Posterior vena cava (tissue), 2 donors: ENCODE results near the gene TAF1B. TPM values are rescaled to one million over a fixed set of nuclear protein-coding genes. Genes with fewer than 3 reads are reported as not detected.
"Not testable (repeated sequence)": the region's sequence is repeated elsewhere in the genome, so short reads cannot be mapped to it uniquely, and the experiment has no call there.

ENCODE experiments used
- DNase-seq: peaks from one replicate; pipeline ENCODE4 v3.0.0-alpha.2; 2020; ENCODE audit warnings: low spot score
- intact Hi-C, 2 donors: fragments of 100-400 bp; cut with DNase I; formaldehyde crosslinking; loops; one replicate each; pipeline versions ENCODE4 v1.14.1 to v1.14.2; 2022 to 2023
- total RNA-seq, 2 donors: library from RNA; stranded (reverse); fragmentation: NEBNext Ultra II Directional; extraction: Animal tissue kit (Norgen Biotek cat#: 25700); gene quantifications; one replicate each; pipeline ENCODE4 v1.2.1, GENCODE V29; 2021
- donor health status: DM: yes; HTN: yes; CAD: no.
- donor health status: DM: yes; HTN: yes; CAD: no.

TAF1B gene
- total RNA-seq, 2 donors from 2014 or later, result 20.8 to 21.6 TPM

DNA sequence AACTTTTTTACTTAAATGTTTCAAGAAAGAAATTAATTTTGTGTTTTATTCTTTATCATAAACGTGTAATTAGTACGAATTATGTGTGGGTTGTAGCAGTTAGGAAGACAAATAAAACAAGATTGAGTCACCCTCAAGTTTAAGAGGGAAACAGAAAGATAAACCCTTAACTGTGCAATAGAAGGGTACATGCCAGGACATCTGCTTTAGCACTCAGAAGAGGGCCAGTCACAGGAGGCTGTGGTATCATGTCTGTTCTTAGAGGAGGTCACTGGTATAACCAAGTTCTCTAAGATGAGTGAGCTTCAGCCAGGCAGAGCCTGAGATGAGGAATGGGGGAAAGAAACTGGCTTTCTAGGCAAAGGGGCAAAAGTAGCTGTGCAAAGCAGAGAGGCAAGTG, 65.8 kb downstream of the TAF1B start:
- intact Hi-C loops, result loop anchor here in 1 of 2 donors (2.0 kb wide), 1 partner anchor 24 kb away; no protein-coding TSS in a partner anchor
- no peak for DNase-seq

DNA sequence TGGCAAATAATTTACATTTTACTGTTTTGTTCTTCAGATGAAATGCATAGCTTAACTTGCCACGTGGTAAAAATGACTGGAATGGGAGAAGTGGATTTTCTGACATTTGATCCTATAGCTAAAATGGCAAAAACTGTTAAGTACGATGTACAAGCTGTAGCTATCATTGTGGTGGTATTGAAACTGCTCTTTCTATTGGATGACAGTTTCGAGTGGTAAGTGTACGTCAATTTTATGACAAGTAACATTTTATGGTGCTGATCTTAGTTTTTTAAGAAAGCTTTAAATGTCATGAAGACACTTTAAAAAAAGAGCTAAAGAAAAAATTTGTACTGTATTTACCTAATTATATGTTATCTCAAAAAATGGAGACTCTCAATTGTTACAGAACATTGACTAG, 67.4 kb downstream of the TAF1B start:
- intact Hi-C loops, result no loop called here
- no peak for DNase-seq

DNA sequence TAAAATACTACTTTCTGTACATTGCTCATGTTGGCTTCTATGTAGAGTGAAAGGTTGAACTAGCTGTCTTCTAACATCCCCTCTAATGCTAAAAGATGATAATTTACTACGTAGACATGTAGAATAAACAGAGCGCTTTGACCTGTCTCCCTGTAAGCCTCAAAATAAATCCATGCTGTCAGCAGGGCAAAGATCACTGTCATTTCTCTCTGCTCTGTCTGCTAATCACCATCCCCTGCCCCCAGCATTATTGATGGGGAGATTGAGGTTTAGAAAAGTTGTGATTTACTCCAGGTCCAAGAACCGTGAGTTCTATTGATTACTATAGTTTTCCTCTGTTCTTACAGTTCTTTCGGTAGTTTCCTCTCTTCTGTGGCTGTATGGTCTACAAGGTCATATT, 69.2 kb downstream of the TAF1B start:
- no peak for DNase-seq
- intact Hi-C loops, result no loop called here

DNA sequence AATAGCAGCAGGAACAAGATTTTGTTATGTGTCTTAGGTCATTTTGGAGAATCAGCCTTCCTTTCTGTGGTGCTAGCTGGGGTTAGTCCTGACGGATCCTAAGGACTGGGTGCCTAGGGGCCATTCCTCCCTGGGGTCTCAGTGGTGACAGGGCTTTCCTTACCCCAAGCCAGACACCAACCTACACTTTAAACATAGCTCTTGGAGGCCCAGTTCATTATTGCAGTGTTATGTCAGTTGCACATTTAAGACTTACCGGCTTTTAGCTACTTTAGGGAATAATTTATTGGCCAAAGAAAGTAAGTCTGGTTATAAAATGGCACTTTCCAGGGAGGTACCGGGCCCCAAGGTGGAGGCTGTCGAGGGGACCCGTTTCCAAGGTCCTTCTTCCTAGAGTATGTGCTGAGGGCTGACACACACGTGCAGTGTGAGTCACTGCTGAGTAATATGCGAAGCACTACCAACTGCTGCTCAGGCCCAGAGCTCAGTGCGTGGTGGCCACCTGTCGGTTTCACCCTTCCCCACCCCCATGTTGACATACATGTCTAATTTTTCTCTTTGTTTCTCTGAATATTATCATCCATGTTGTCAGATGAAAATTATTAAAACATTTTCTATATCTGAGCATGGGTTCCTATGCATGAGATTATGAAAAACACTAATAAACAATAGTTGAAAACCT, 71.3 kb downstream of the TAF1B start:
- intact Hi-C loops, result no loop called here
- peak; percentile 55 for DNase-seq

DNA sequence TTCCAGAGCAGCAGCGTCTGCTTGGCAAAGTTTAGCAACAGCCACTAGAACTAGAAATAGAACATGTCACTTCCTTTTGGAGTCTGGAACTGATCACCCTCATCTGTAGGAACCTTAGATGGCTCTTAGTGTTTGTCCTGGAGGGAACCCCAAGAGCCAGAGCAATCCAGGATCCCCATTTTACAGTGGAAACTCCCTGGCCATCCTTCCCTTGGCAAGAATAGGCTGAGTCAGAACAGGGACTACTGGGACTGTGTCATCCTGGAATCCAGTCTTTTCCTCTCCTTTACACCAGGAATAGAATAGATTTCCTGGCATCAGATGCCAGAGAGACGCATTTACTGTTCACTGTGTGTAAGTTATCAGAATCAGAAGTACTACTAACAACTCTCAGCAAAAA, 75.0 kb downstream of the TAF1B start:
- intact Hi-C loops, result no loop called here

DNA sequence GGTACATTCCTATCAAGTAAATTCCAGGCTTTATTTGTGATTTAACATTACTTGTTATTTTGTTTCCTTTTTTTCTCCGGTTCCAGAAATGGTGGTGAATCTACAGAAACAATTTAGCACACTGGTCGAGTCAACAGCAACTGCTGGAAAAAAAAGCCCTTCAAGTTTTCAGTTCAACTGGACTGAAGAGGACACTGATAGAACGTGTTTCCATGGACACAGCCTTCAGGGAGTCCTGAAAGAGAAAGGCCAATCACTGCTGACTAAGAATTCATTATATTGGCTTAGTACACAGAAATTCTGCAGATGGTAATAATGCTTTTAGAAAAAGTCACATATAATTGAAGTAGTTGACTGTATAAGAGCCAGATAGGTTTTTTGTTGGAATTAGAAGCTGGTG, 76.2 kb downstream of the TAF1B start:
- intact Hi-C loops, result no loop called here
- no peak for DNase-seq

More for the DNA sequence above, 75.0 kb downstream of the TAF1B start:
- DNase-seq, result no peak

DNA sequence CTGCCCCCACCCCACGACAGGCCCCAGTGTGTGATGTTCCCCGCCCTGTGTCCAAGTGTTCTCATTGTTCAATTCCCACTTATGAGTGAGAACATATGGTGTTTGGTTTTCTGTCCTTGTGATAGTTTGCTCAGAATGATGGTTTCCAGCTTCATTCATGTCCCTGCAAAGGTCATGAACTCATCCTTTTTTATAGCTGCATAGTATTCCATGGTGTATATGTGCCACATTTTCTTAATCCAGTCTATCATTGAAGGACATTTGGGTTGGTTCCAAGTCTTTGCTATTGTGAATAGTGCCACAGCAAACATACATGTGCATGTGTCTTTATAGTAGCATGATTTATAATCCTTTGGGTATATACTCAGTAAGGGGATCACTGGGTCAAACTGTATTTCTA, 83.7 kb downstream of the TAF1B start:
- intact Hi-C loops, result not testable (repeated sequence)

DNA sequence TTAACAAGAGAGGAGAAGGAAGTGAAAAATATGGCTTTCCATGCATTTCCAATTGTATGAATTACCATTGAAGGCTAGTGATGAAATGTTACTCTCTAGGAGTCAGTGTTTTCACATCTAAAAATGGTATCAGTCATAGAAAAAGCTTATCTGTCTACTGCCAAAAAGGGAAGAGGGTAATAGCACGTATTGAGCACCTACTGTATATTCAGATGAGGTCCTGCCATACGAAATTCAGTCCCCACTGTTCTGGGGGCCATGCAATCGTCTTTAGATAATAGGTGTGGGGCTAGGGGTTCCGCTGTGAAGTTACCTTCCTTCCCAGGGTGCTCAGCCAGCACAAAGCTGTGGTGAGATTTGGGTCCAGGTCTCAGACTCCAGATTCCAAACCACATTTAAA, 94.0 kb downstream of the TAF1B start:
- DNase-seq, result no peak
- intact Hi-C loops, result no loop called here

More for the DNA sequence above, 83.7 kb downstream of the TAF1B start:
- not testable (repeated sequence) for DNase-seq

DNA sequence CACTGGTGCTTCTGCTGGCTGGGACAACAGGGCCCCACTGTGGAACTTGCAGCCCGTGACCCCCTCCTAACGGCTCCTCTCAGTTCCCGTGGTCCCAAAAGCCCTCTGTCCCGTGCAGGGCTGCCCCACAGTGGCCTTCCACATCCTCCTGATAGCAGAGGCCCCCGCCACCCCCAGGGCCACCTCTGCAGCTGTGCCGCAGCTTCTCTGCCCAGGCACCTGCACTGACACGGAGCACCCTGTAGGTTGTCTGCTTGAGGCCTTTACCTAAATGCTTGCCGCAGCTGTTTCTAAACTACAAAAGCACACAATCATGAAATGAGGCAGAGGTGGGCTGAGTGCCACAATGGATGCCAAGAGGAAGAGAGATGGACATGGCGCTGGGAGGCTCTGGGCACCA, 94.7 kb downstream of the TAF1B start:
- intact Hi-C loops, result no loop called here
- peak; percentile 73 for DNase-seq

DNA sequence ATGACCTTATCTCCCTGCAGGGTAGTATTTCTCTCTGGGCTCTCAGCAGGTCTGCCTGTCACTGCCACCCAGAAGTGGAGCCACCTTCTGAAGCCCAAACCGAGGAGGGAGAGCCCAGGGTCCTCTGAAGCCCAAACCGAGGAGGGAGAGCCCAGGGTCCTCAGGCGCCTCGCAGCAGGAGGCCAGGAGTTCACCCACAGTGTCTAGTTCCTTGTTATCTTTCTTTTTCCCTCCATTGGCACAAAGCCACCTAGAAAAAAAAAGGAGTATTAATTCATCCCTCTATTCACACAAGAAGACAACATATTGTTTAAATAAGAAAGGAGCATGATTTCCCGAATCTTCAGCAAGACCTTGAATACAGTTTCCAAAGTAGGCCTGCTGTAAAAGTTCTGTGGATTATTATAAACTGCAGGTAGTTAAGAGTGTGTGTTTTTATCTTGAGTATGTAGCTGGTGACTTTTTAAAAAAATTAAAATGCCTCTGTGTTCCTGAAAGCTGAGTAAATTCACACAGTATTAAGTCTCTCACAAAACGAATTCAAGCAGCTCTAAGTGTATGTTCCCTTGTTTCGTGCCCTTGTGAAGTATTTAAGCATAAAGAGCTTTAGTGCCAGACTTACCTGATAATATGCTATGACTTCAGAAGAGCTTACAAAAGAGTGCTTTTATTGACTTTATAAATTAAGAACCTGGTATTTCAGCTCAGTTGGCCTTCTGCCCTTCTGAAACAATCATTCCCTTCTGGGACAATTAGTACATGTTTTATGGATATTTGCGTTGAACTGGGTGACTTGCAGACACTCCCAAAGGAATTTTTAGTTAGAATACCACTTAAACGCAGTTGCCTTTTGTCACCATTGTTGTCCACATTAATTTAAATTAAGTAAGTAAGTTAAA, 96.6 kb downstream of the TAF1B start:
- DNase-seq, result no peak

DNA sequence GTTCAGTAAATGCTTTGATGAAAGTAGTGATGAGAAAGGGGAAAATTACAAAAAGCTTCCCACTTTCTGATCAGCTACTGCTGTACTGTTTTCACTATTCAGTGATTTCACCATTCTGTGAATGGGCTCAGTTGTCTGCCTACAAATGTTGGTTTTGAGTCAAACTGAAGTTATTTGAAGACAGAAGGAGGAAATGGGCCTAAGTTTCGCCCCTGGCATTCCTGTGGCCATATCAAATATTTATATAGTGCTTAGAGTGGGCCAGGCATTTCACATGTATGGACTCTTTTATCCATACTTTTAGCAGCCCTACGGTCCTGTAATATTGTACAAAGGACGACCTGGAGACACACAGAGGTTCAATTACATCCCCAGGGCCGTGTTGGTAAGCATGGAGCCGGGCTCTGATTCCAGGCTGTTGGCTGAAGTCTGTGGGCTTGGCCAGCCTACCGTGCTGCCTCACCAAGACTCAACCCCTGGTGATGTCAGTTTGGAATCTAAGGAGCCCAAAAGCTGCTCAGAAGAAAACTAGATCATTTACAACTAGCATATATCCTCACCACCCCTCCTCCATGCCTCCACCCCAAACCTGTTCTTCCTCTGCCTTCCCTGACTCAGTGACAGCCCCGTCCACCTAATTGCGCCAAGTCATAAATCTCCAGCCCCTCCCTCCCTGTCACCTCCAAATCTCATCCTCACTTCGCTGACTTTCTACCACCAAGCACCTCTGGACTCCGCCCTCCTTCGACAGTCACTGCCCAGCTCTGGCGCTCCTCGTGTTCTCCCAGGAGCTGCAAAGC, 98.1 kb downstream of the TAF1B start:
- intact Hi-C loops, result no loop called here
- no peak for DNase-seq

More for the DNA sequence above, 96.6 kb downstream of the TAF1B start:
- intact Hi-C loops, result no loop called here

DNA sequence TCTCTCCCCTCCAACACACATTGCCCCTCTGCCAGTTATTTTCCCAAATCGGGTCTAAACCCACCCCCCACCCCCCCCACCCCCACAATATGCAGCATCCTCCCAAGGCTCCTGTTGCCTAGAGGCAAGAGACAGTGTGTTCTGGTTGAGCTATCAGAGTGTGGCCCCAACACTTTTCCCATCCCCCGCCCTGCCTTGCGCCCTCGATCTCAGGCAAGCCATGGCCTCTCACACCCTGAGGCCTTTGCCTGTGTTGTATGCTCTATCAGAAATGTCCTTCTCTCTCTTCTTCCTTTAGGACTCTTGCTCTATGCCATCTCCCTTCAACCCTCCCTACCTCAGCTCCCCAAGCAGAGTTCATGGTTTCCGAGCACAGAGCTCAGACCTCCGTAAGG, 98.7 kb downstream of the TAF1B start:
- intact Hi-C loops, result no loop called here
- no peak for DNase-seq

DNA sequence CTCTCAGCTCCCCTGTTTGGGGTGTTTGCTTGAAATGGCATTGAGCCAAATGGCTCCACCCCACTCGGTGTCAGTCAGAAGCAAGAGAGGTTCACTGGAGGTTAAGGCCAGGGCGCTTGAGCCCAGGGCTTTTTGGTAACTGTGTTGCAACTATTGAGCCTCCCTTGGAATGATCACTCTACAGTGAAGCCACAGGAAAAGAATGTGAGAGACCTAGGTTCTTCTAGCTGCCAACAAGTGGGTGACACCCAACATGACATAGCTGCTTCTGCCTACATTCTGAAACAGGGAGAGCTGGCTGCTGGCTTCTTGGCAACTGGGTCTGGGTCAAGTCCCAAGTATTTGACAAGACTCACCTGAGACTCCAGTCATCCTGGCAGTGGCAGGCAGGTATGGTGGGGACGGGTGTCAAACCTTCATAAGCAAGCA, 101.1 kb downstream of the TAF1B start:
- DNase-seq, result no peak
- intact Hi-C loops, result no loop called here

DNA sequence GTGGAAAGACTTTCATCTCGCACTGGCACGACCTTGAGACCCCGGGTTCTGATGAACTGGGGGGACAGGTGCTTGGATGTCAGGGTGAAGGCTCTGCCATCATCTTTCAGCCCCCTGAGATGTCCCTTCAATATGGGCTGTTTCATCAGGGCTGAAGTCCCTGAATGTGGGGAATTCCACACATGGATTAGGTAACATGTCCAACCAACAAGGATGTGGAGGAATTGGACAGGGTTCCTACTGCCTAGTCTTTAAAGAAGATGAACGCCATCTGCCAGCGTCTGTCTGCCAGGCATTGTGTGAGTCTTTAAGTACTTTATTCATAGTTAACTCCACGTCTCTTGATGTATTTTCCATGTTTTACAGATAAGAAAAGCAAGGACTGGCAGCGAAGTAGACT, 102.3 kb downstream of the TAF1B start:
- intact Hi-C loops, result no loop called here
- no peak for DNase-seq

DNA sequence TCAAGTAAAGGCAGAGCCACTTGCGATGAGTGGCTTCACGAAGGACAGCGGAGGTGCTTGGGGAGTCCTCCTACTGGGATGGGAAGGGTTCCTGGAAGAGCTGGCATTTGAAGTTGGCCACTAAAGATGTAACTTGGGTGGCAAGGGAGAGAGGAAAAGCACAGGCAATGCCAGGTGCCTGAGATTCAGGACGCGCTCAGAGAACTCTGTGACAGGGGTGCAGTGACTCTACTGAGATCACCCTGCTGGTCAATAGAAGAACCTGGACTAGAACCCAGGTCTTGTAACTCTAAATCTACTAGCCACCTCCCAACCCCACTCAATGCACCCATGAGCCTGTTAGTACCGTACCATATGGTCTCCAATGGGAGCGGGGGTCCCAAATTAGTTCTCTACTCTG, 102.8 kb downstream of the TAF1B start:
- intact Hi-C loops, result no loop called here
- DNase-seq, result no peak

DNA sequence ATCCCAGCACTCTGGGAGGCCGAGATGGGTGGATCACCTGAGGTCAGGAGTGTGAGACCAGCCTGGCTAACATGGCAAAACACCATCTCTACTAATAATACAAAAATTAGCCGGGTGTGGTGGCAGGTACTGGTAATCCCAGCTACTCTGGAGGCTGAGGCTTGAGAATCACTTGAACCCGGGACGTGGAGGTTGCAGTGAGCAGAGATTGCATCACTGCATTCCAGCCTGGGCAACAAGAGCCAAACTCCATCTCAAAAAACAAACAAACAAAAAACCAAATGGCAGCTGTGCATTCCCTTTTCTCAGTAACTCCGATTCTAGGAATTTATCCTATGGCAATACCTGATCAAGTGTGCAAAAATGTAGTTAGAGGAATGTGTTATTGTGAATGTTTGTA, 103.5 kb downstream of the TAF1B start:
- DNase-seq, result no peak
- intact Hi-C loops, result no loop called here

DNA sequence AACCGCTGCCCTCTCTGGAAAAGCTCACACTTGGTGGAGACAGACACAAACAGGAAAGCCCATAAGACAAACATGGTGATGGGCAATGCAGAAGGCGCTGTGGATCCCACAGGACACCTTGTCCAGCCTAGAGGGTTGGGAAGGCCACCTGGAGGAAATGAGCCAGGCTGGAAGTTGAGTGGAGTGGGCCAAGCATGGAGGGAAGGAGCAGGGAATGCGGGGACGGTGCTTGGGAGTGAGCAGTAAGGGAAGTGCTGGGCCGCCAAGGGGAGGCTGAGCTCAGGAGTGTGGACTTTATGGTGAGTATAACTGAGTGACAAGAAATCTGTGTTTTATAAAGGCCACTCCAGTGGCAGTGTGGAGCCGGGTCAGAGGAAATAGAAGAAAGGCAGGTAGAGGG, 105.4 kb downstream of the TAF1B start:
- DNase-seq, result no peak
- intact Hi-C loops, result no loop called here

DNA sequence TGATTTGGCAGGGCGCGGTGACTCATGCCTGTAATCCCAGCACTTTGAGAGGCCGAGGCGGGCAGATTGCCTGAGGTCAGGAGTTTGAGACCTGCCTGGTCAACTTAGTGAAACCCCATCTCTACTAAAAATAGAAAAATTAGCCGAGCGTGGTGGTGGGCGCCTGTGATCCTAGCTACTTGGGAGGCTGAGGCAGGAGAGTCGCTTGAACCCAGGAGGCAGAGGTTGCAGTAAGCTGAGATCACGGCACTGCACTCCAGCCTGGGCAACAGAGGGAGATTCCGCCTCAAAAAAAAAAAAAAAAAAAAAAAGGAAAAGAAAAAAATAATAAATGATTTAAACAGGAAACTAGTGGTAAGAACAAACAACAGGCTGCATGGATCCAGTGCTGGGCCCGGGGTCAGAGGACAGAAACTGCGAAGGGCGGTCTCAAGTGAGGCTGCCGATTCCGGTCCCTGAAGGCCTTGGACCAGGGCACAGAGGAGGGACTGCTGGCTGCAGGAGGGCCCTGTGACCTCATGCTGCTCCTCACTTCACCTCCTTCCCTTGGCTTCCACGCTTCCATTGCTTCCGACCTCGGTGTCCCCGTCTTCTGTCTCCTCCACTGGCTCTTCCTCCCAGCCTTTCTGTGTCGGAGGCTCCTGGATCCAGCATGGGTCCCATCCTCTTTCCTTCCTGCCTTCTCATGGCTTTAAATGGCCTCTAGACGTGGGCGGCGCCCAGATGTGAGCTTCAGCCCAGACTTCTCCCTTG, 106.1 kb downstream of the TAF1B start:
- DNase-seq, result no peak
- intact Hi-C loops, result no loop called here

DNA sequence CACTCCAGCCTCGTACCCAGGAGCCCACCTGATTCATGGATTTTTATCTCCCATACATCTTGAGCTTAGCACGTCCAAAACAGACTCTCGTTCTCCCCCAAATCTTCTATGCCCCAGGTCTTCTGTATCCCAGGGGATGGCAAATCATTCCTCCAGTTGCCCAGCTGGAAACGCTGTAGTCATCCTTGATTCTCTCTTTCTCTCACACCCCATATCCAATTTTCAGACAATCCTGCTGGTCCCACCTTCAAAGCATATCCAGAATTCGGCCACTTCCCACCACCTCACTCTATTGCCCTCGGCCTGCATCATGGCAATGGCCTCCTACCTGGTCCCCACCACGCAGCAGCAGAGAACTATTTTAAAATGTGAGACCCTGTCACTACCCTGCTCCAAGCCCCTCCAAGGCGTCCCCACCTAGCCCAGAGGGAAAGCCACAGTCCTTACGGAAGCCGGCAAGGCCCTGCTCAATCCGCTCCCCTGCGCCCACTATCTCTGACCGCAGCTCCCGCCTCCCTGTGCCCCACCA, 106.8 kb downstream of the TAF1B start:
- intact Hi-C loops, result no loop called here
- no peak for DNase-seq
